Measurements from ENCODE around the gene ACTG2.

ACTG2 gene

DNA sequence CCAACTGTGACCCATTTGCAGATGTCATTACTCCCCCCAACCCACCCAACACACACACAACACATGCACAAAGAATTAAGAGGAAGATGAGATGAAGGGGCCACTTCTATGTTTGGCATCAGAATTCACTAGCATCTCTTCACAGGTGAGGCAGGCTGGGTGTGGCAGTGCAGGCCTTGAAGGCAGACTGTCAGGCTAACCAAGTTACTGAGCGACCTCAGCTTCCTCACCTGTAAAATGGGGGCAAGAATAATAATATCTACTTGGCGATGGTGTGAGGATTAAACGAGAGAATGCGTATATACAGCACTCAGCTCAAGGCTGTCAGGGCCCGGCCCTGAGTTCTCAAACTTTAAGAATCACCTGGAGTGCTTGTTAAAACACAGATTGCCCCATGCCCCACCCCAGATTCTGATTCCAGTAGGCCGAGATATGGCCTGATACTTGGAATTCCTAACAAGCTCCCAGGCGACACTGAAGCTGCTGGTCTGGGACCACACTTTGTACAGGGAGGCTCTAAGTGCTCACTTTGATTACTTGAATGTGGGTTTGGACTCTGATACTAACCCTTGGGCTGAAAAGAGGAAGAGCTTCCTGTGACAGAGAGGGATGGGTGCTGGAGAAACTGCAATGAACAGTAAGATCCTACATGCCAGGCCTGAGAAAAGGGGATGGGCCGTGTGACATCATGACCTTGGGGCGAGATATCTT lies 1.1 kb downstream of the ACTG2 start:
- peak; percentile 33 for DNase-seq

DNA sequence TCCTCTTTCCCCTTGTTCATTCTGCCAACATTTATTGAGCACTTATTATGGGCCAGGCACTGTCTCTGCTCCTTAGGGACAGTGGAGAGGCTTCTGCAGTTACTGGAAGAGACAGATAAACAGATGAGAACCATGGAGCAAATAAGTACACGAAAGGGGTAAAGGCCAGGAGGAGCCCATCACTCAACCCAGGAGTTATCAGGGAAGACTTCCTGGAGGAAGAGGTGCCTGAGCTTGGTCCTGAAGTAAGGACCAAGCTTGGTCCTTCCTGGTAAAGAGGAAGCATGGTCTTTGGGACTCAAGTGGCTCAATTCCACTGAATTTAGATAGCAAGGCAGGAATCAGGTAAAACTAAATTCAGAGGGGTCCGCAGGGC lies 1.7 kb downstream of the ACTG2 start:
- DNase-seq: no peak

DNA sequence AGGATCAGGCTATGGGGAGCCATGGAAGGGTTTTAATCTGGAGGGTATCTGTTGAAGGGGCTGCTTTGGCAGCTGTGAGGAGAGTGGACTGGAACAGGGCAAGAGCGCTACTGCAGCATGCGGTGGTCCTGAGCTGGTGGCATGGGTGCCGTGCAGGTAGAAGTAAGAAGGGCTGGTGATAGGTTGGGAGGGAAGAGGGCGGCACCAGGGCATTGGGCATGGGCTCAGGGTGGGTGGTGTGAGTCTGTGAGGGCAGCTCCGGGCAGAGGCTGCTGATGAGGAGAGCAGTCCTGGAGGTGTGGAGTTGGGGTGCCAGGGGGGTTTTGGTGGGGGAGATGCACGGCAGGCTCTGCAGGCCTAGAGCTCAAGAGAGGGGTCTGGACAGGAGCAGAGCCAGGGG lies 2.1 kb downstream of the ACTG2 start:
- peak; percentile 42 for DNase-seq

DNA sequence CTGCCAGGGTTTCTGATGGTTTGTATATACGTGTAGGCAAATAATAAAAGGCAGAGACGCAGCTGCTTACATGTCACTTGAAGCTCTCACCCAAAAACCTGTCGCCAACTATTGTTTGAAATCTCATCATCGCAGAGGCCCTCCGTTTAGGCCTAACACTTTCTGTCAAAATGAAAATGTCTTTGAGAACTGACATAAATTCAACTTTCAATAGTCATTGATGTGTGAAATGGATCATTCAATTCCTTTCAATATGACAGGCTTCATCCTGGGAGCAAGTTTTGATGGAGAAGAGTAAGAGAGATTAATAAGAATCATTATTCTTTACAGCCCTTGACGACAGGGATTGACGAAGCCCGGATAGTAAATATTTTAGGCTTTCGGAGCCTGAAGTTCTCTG lies 2.7 kb downstream of the ACTG2 start:
- DNase-seq: peak; percentile 40

DNA sequence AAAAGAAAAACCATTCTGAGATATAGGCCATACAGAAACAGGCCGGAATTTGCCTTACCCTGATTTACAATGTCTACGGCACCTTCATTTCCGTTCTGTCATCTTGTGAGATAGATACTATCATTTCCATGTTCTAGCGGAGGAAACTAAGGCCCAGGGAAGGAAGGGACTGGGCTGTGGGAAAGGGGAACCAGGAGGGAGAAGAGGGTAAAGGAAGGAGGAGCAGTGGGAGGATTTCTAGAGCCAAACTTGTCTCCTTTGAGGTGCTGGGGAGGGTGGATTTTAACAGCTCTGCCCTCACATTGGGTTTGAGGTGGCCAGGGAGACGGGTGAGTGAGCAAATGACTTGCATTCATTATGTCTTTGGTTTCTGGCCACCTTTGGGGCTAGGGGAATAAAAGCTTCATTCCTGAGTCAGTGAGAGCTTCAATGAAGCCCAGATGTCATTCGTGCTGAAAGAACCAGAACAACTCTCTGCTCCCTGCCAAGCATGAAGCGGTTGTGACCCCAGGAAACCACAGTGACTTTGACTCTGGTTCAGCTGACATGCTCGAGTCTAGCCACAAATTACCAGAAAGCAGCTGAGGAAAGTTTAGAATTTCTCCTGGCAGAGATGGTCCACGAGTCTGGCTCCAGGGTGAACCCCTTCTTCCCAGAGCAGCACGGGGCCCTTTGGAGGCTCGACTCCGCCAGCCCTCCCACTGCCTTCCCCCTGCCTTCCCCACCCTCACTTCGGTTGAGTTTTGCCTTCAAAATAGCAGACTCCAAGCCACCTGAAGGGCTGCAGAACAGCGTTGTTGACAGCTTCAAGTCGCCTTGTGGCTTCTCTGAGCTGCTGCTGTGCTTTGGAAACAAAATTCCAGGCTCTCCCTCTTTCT lies 3.8 kb downstream of the ACTG2 start:
- DNase-seq: peak; percentile 63

DNA sequence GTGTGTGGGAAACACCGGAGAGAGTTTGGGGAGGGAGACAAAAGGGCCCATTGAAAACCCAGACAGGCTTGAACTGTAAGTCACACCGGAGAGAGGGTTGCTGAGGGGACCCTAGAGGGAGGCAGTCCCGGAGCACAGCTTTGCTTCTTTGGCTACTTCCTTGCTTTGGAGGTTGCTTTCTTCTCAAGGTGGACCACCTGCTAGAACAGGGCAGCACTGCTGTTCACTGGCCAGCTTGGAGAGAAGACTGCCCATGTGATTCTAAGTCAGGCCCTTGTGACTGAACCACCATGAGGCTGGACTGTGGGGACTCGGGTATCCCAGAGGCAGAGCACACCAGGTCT lies 4.4 kb downstream of the ACTG2 start:
- peak; percentile 57 for DNase-seq

DNA sequence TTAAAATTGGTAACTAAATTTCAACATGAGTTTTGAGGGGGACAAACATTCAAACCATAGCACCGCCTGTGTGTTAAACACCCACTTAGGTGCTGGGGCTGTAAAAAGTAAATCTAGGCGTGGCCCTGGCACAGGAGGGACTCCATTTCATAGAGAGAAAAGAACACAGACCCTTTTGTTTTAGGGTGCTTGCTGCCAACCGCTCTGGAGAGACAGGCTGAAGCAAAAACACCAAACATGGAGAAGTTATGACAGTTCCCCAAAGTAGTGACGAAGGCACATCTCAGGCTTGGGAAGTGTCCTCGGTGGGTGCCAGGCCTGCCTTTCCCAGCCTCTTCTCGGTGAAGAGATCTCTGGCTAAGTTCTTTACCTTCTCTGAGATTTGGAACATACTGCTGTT lies 5.1 kb downstream of the ACTG2 start:
- DNase-seq: peak; percentile 44

DNA sequence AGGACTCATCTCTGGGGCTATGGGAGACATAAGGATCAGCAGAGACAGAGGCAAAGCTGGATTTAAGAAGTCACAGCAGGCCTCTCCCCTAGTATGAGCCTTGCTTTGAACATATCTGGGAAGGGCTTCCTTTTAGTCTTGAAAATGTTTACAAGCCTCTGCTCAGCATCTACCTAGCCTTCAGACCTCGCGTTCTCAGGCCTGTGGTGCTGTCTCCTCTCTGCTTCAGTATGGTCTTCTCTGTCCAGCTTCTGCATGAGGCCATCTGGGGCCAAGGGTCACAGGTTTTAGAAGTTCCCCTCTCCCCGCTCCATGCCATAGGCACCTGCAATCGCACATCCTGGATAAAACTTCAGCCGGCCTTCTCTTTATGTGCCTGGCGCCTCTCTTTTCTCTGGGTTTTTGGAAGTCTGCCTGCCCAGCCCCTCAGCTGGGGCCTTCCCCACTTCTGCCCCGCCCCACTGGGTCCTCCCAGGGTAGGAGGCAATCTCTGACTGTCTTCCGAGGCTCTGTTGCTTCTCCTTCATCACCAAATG lies 7.1 kb downstream of the ACTG2 start:
- DNase-seq: peak; percentile 44

DNA sequence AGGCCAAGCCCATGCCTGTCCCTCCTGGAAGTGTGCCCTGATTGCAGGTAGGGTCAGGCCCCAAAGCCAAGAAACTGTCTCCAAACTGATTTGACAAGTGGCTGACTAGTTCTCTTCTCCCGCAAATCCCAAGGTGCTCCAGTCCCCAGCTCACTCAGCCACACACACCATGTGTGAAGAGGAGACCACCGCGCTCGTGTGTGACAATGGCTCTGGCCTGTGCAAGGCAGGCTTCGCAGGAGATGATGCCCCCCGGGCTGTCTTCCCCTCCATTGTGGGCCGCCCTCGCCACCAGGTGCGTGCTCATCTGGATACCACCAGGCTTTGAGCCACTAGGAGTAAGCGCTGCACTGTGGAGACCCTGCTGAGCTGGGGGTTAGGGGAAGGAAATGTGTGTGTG lies 8.3 kb downstream of the ACTG2 start:
- DNase-seq: peak; percentile 41

DNA sequence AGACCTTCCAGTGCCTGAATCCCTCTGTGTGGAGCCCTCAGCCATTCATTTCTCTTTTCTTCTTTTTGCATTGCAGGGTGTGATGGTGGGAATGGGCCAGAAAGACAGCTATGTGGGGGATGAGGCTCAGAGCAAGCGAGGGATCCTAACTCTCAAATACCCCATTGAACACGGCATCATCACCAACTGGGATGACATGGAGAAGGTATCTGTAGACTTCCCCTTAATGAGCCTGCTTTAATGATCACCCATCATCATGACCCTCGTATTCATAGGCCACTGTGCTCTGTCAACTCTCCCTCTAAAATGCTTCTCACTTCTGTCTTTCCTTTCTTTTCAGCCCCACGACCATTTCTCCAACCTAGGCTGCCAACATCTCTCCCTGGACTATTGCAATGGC lies 9.5 kb downstream of the ACTG2 start:
- DNase-seq: peak; percentile 28

DNA sequence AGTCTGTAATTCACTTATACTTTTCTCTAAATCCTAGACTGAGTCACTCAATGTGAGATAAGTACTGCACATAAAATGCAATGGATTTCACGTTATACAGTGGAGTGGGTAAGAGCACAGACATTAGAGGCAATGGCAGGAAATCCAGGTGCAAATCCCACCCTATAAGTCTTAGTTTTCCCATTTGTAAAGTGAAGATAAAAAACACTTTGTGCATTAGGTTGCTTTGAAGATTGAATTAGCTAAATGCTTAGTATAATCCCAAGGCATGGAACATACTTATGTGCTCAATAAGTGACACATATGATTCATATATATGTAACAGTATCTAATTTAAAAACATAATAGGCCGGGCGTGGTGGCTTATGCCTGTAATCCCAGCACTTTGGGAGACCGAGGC lies 10.5 kb downstream of the ACTG2 start:
- no peak for DNase-seq

DNA sequence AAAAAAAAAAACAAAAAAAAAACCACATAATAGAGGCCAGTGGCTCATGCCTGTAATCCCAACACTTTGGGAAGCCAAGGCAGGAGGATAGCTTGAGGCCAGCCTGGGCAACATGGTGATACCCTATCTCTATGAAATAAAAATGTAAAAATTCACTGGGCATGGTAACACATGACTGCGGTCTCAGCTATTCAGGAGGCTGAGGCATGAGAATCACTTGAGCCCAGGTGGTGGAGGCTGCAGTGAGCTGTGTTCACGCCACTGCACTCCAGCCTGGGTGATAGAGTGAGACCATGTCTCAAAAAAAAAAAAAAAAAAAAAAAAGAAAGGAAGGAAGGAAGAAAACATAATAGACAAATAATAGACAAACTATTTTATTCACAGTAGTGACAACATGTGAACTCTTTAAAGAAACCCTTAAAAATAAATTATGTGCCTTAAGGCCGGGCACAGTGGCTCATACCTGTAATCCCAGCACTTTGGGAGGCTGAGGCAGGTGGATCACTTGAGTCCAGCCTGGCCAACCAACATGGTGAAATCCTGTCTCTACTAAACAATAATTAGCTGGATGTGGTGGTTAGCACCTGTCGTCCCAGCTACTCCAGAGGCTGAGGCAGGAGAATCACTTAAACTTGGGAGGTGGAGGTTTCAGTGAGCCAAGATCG lies 11.3 kb downstream of the ACTG2 start:
- peak; percentile 25 for DNase-seq

DNA sequence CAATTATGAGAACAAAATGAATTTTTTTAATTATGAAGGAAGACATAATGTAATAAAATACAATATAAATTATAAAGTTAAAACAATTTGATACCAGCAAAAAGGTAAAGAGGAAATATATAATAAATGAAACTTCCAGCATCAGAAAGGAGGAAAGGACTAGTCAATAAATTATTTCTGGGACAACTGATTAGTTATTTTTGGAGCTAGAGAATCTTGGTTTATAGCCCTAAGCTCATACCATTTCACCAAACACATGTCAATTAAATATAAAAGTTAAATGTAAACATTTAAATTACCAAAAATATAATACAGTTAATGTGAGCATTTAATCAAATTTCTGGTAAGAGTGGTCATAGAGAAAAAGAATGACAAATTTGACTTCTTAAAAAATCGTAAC lies 12.1 kb downstream of the ACTG2 start:
- no peak for DNase-seq

DNA sequence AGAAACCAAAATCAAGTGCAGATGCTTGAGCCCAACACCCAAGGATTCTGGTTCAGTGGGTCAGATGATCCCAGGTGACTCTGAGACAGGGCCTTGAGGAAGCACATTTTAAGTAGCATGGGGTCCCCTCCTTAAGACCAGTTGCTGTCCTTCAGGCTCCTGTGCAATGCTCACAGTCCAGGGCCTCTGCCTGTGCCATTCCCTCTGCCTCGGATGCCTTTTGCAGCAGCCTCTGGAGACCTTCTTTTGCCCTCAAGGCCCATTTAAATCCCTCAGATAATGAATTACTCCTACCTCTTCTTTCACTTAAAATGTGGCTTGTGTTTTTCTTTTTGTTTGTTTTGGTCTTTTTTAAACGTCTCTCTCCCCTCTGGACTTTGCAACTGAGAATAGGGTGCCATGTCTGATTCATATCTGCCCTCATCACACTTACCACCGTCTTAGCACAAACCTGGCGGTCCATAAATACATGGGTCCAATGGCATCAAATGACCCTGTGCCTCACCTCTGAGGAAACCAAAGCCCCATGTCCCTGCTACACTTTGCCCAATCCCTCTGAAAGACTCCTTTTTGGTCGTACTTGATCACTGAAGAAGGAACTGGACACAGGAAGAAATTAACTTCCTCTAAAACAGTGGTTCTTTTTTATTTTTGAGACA lies 14.2 kb downstream of the ACTG2 start:
- DNase-seq: peak; percentile 33

DNA sequence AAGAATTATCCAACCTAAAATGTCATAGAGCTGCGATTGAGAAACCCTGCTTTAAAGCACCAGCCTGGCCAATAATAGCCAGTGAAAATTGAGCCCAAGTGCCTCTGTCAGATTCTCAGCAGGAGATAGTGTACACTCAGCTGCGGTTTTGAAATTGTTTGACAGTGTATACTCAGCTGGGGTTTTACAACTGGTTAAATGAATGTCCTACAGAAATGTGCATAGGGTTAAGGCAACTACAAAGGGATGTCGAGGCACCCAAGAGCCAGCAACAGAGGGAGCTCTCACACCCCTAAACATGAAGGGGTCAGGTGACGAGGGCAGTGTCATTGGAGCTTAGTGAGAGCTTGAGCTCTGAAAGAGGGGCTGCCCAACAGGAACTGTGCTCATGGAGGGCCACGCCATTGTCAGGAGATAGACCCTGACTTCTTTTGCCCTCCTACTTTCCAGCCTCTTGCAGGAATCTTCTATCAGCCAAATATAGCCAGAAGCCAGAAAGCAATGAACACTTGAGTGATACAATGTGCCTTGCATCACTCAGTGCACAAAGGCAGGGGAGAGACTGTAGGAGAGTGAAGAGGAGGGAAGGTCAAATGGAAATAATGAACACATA lies 15.1 kb downstream of the ACTG2 start:
- DNase-seq: peak; percentile 62

DNA sequence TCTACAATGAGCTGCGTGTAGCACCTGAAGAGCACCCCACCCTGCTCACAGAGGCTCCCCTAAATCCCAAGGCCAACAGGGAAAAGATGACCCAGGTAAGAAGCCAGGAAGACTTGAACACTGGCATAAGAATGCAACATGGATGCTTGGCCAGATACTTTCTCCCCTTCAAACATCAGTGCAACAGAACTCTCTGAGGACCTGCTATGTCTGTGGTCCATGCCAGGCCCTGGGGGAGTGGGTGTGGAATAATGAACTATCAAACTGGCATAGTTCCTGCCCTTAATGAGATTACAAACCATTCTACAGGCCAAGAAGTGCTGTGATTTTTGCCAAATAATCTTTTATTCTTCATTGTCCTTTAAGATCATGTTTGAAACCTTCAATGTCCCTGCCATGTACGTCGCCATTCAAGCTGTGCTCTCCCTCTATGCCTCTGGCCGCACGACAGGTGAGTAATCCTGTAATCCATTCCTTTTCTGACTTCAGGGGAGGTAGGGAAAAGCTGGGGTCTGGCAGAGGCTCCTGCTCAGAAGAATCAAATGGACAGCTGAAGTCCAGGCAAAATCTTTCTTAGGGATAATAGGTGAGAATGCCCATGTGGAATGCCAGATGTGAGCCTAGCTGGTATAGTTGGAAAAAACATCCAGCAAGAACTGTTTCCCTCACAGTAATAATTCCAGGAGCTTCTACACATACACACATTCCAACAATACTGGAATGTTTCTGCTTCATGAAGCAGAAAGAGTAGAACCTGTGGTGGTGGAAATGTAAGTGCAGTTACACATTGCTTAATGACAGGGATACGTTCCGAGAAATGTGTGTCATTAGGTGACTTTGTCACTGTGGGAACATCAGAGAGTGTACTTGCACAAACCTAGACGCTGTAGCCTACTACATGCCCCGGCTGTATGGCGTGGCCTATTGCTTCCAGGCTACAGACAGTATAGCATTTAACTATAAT lies 16.2 kb downstream of the ACTG2 start:
- peak; percentile 35 for DNase-seq

DNA sequence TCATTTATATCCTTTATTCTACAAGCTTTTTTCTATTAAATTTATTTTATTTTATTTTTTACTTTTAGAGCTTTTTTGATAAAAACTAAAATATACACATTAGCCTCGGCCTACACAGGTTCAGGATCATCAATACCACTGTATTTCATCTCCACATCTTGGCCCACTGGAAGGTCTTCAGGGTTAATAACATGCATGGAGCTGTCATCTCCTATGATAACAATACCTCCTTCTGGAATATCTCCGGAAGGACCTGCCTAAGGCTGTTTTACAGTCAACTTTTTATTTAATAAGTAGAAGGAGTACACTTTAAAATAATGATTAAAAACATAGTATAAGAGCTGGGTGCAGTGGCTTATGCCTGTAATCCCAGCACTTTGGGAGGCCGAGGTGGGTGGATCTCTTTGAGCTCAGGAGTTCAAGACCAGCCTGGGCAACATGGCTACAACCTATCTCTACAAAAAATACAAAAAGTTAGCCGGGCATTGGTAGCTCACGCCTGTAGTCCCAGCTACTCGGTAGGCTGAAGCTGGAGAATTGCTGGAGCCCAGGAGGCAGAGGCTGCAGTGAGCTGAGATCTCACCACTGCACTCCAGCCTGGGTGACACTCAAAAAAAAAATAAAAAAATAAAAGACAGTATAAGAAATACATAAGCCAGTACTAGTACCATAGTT lies 18.2 kb downstream of the ACTG2 start:
- no peak for DNase-seq

DNA sequence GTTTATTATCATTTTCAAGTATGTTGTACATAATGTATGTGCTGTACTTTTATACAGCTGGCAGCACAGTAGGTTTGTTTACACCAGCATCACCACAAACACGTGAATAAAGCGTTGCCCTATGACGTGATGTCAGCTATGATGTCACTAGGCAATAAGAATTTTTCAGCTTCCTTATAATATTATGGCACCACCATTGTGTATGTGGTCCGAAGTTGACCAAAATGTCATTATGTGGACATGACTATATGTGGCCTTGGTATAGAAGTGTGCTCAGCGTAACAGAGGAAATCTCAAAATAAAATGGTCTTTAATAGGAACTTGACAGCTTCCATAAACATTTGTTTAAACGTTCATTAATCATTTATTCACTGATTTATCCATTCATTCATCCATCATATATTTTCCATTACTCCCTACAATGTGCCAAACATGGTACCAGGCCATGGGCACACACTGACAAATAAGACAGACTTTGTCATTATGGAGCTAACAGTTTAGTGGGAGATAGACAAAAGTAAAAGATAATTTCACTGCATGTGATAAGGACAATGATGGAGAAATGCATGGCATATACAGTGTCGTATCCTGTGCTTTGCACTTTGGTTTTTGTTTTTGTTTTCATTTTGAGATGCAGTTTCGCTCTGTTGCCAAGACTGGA lies 18.9 kb downstream of the ACTG2 start:
- DNase-seq: no peak

DNA sequence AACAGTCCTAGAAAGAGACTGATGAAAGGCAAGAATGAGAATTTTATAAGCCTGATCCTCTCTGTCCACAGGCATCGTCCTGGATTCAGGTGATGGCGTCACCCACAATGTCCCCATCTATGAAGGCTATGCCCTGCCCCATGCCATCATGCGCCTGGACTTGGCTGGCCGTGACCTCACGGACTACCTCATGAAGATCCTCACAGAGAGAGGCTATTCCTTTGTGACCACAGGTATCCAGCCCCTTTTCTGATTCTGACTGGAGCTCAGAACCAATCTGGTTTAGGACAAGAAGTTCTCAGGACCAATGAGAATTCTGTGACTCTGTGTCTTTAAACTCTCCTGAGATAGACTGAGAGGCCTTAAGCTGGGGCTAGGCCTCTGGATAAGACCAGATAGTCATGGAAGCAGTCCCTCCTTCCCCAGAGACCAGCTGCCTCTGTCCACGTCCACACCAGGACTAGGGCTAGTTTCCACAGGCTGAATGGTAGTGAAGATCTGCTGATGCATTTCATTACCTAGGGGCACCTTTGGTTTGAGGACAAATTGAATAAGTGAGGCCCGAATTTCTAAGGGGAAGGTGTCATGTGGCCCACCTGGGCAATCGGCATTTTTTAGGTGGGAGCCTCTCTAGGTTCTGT lies 20.7 kb downstream of the ACTG2 start:
- peak; percentile 30 for DNase-seq

DNA sequence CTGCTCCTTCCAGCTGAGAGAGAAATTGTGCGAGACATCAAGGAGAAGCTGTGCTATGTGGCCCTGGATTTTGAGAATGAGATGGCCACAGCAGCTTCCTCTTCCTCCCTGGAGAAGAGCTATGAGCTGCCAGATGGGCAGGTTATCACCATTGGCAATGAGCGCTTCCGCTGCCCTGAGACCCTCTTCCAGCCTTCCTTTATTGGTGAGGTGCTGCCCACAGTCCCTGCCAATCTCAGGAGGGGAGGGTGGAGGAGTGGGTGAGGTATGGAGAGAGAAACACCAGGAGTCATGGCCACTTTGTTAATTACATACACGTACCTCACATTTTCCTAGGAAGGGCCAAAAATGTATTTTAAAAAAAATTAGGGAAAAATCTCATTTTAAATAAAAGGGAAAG lies 21.9 kb downstream of the ACTG2 start:
- peak; percentile 29 for DNase-seq
